GM12874 (cell line): ENCODE data around the gene ARMC9.

Experiments used
- CTCF ChIP-seq: IDR thresholded peaks from 2 replicates; pipeline ENCODE4 v1.5.1; 2011; ENCODE audit warnings: low read depth, mild to moderate bottlenecking, control low read depth, low read length, moderate library complexity; ENCODE audit not compliant: insufficient read depth

ARMC9 gene

GRCh38 chr2:231390667-231391066 is 192.2 kb downstream of the ARMC9 start:
- TF ChIP-seq CTCF: no peak

- TF ChIP-seq CTCF: no peak
Observed at GRCh38 chr2:231391981-231392380, 193.6 kb downstream of the ARMC9 start.

- TF ChIP-seq CTCF: no peak
Observed at GRCh38 chr2:231392431-231393148, 194.2 kb downstream of the ARMC9 start.

- TF ChIP-seq CTCF: peak; percentile 53
Observed at GRCh38 chr2:231393149-231394131, 195.0 kb downstream of the ARMC9 start.

- peak; percentile 67 for TF ChIP-seq CTCF
Observed at GRCh38 chr2:231394211-231395141, 196.0 kb downstream of the ARMC9 start.

GRCh38 chr2:231395188-231396057 is 197.0 kb downstream of the ARMC9 start, which contains the start of gene B3GNT7:
B3GNT7 (plus strand) TSS chr2:231395710; CDS start chr2:231395804, 94 bp downstream.
- TF ChIP-seq CTCF: 0 out of 2 replicates have a peak, but pooled peaks have one; percentile 1
